T-helper 17 cell (primary cell): Measurements from ENCODE around the gene SCAPER. TPM values are rescaled to one million over a fixed set of nuclear protein-coding genes. Genes with fewer than 3 reads are reported as not detected.

ENCODE experiments used
- ATAC-seq: fragments of 150-1000 bp; cut with Tn5 transposase; 2 replicates; pipeline ENCODE4 v1.10.0; 2021; ENCODE audit warnings: mild to moderate bottlenecking, moderate library complexity
- DNase-seq, 3 donors: peaks; one replicate each; pipeline versions ENCODE4 v3.0.0 to v3.0.0-alpha.2; 2020 to 2021
- H3K9me3 ChIP-seq: one replicate; pipeline ENCODE4 v1.7.0; 2013; ENCODE audit warnings: low read length, mild to moderate bottlenecking; ENCODE audit not compliant: control insufficient read depth, poor library complexity, severe bottlenecking
- H3K27ac Mint-ChIP-seq: one replicate; pipeline ENCODE4 v1.8.0; 2022; ENCODE audit warnings: mild to moderate bottlenecking, moderate library complexity, mixed read lengths
- H3K27me3 Mint-ChIP-seq: one replicate; pipeline ENCODE4 v1.8.0; 2022; ENCODE audit warnings: mixed read lengths
- H3K36me3 Mint-ChIP-seq: one replicate; pipeline ENCODE4 v1.8.0; 2022; ENCODE audit warnings: low read depth, mixed read lengths
- H3K4me1 Mint-ChIP-seq: one replicate; pipeline ENCODE4 v1.8.0; 2022; ENCODE audit warnings: mild to moderate bottlenecking, mixed read lengths
- H3K4me3 Mint-ChIP-seq: one replicate; pipeline ENCODE4 v1.8.0; 2022; ENCODE audit warnings: mild to moderate bottlenecking, moderate library complexity, mixed read lengths
- total RNA-seq, 4 donors: library from RNA in 2 of 4; stranded (reverse) in 2 of 4; gene quantifications; one replicate each; pipeline ENCODE4 v1.2.3 and lab custom pipeline; 2022 to 2026

The SCAPER gene
- total RNA-seq, 2 donors from 2014 or later = 33.7 to 36.6 TPM

GRCh38 chr15:76376029-76376428 lies 529.1 kb downstream of the SCAPER start:
- ATAC-seq = no peak
- Mint-ChIP-seq H3K36me3 (peaks cover 11% of the 10 kb centered on the region), H3K27me3 (no peaks in the 10 kb centered on the region), H3K27ac (no peak overlapping the region), H3K4me1 (peaks cover 5% of the 10 kb centered on the region), H3K4me3 (no peak overlapping the region)
- no peaks in the 10 kb centered on the region for H3K9me3 ChIP-seq
- no peak for DNase-seq

DNA sequence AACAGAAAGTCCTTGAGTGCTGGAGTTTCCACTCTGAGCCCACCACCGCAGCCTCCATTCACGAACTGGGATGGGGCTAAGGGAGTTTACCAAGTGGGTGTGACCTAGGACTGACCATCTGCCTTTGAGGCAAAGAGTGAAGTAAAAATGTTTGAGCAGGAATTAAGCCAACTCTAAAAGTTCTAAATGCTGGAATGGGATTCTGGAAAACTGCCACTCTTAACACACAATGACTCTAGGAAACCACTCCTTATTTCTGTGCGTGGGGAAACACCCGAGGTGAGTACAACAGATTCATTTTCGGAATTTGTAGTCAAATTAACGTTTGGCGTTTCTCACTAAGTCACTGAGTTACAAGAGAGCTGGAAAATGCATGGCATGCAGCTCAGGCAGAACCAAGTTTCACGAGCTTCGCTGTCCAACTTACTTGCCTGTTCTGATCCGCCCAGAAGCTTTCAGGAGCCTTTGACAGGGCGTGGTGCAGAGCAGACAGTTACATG lies 537.0 kb downstream of the SCAPER start:
- Mint-ChIP-seq H3K4me1 (peaks cover 5% of the 10 kb centered on the region), H3K4me3 (no peak overlapping the region), H3K27me3 (no peaks in the 10 kb centered on the region), H3K36me3 (peaks cover 7% of the 10 kb centered on the region), H3K27ac (no peak overlapping the region)
- ATAC-seq (no peak), DNase-seq (no peak)
- no peaks in the 10 kb centered on the region for H3K9me3 ChIP-seq

DNA sequence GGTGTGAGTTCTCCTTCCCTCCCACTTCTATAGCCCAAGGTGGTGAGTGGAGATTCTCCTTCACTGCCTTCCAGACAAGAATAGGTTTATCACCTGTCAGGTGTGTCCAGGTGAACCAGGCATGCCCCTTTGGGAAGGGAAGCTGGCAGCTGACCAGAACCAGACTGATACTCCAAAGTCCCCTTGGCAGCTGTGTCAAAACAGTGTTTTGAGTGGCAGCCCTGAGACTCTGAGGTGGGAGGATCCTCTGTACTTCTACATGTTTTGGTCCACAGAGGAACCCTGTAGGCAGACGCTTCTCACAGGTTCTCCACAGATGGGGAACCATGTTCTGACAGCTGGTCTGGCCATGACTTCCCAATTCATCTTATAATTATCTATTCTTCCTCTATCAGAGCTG lies 538.4 kb downstream of the SCAPER start:
- no peaks in the 10 kb centered on the region for H3K9me3 ChIP-seq
- H3K27me3 Mint-ChIP-seq = no peaks in the 10 kb centered on the region
- H3K4me3 Mint-ChIP-seq = no peak overlapping the region
- no peak for ATAC-seq
- H3K4me1 Mint-ChIP-seq = no peaks in the 10 kb centered on the region
- H3K27ac Mint-ChIP-seq = no peak overlapping the region
- no peak for DNase-seq
- H3K36me3 Mint-ChIP-seq = peaks cover 2% of the 10 kb centered on the region

GRCh38 chr15:76363251-76363650 lies 541.9 kb downstream of the SCAPER start:
- Mint-ChIP-seq H3K27me3 (no peaks in the 10 kb centered on the region), H3K36me3 (peaks cover 2% of the 10 kb centered on the region), H3K4me1 (no peaks in the 10 kb centered on the region), H3K27ac (no peak overlapping the region), H3K4me3 (no peak overlapping the region)
- H3K9me3 ChIP-seq = no peaks in the 10 kb centered on the region
- no peak for ATAC-seq
- DNase-seq = no peak

GRCh38 chr15:76360416-76360815 lies 544.7 kb downstream of the SCAPER start:
- Mint-ChIP-seq H3K27me3 (no peaks in the 10 kb centered on the region), H3K27ac (no peak overlapping the region), H3K4me1 (no peaks in the 10 kb centered on the region), H3K4me3 (no peak overlapping the region), H3K36me3 (peaks cover 5% of the 10 kb centered on the region)
- DNase-seq = no peak
- no peaks in the 10 kb centered on the region for H3K9me3 ChIP-seq
- no peak for ATAC-seq

DNA sequence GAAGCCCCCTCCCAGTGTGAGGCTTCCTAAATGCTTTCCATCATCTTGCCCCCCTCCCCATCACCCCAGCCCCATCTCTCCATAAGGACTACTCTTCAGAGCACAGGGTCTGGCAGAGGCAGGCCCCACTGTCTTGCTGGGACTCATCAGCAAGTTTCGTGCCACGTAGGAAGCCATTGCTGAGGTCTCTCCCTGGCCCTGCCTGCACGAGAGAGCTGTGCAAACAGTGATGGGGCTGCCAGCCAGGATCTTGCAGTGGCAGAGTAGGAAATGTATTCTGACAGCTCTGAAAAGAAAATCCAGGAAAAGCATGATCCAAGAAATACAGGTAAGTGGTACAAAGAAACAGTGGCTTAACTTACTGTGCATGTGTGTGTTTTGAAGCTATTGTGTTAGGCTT lies 546.0 kb downstream of the SCAPER start:
- no peaks in the 10 kb centered on the region for H3K4me1 Mint-ChIP-seq
- no peak overlapping the region for H3K27ac Mint-ChIP-seq
- ATAC-seq = no peak
- DNase-seq = no peak
- H3K27me3 Mint-ChIP-seq = no peaks in the 10 kb centered on the region
- peaks cover 4% of the 10 kb centered on the region for H3K36me3 Mint-ChIP-seq
- H3K4me3 Mint-ChIP-seq = no peak overlapping the region
- H3K9me3 ChIP-seq = no peaks in the 10 kb centered on the region

GRCh38 chr15:76358453-76358852 lies 546.7 kb downstream of the SCAPER start:
- DNase-seq = no peak
- no peaks in the 10 kb centered on the region for H3K9me3 ChIP-seq
- H3K4me1 Mint-ChIP-seq = no peaks in the 10 kb centered on the region
- no peak for ATAC-seq
- H3K27ac Mint-ChIP-seq = no peak overlapping the region
- peaks cover 3% of the 10 kb centered on the region for H3K36me3 Mint-ChIP-seq
- no peak overlapping the region for H3K4me3 Mint-ChIP-seq
- no peaks in the 10 kb centered on the region for H3K27me3 Mint-ChIP-seq

DNA sequence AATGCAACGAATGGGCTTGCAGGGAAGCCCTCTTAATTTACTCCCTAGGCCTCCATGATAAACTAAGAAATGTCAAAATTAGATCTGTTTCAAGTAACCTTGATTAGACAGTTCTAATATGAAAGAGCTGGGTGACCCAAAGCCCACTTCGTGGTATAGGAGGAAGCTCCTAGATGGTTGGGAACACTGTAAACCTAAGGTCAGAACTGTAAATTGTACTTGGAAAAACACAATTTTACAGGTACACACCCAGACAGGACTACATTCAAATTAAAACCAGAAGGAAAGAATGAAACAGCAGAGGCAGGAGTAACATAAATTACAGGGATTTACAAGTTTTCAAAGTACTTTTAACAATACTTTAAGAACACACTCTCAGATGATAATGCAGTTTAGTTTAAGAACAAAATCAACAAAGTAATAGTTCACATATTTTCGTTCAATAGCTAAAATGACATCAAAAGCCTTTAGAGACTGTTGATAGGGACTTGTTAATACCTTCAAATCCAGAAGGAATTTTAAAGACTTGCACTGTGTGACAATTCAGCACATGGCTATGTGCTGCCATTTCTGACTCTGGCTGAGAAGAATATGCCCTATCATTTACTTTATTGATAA lies 550.2 kb downstream of the SCAPER start:
- Mint-ChIP-seq H3K4me3 (no peak overlapping the region), H3K36me3 (peaks cover 3% of the 10 kb centered on the region), H3K4me1 (no peaks in the 10 kb centered on the region), H3K27ac (no peak overlapping the region), H3K27me3 (no peaks in the 10 kb centered on the region)
- no peak for ATAC-seq
- H3K9me3 ChIP-seq = no peaks in the 10 kb centered on the region
- DNase-seq = no peak

GRCh38 chr15:76353903-76354302 lies 551.2 kb downstream of the SCAPER start:
- Mint-ChIP-seq H3K4me3 (no peak overlapping the region), H3K27ac (no peak overlapping the region), H3K27me3 (no peaks in the 10 kb centered on the region), H3K4me1 (no peaks in the 10 kb centered on the region), H3K36me3 (peaks cover 3% of the 10 kb centered on the region)
- DNase-seq = no peak
- no peaks in the 10 kb centered on the region for H3K9me3 ChIP-seq
- no peak for ATAC-seq

DNA sequence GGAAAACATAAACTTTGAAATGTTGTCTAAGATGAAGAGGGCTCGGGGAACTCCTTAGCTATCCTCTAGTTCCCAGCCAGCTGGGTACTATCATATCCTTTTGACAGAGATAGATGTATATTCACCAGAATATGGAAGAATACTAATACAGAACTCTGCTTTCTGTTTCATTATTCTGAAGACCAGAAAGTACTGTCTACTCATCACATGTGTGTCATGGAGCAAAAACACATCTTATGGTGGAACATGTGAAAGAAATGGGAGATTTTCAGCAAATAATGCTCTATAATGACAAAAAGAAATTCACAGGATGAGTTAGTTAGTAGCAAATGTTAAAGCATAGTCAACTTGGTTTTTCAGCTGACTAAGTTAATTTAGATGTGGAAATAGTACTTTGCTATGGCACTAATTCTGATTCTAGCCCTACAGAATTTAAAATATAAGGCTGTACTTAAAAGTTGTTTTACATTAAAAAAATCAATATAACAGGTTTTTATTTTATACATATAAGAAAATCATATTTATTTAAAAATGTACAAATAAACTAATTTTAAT lies 552.0 kb downstream of the SCAPER start:
- DNase-seq (no peak), ATAC-seq (no peak)
- peaks cover 3% of the 10 kb centered on the region for H3K36me3 Mint-ChIP-seq
- no peak overlapping the region for H3K4me3 Mint-ChIP-seq
- H3K27ac Mint-ChIP-seq = no peak overlapping the region
- no peaks in the 10 kb centered on the region for H3K4me1 Mint-ChIP-seq
- no peaks in the 10 kb centered on the region for H3K9me3 ChIP-seq
- peaks cover 2% of the 10 kb centered on the region for H3K27me3 Mint-ChIP-seq

- H3K9me3 ChIP-seq = no peaks in the 10 kb centered on the region
- no peak for ATAC-seq
- DNase-seq = no peak
- Mint-ChIP-seq H3K27me3 (peaks cover 26% of the 10 kb centered on the region), H3K36me3 (peaks cover 10% of the 10 kb centered on the region), H3K27ac (no peak overlapping the region), H3K4me1 (peaks cover 5% of the 10 kb centered on the region), H3K4me3 (no peak overlapping the region)
These were observed 555.7 kb downstream of the SCAPER start for GRCh38 chr15:76349301-76350070.

- ATAC-seq = no peak
- H3K27ac Mint-ChIP-seq = no peak overlapping the region
- DNase-seq = no peak
- peaks cover 11% of the 10 kb centered on the region for H3K4me1 Mint-ChIP-seq
- H3K27me3 Mint-ChIP-seq = peaks cover 39% of the 10 kb centered on the region
- peaks cover 10% of the 10 kb centered on the region for H3K36me3 Mint-ChIP-seq
- peak overlapping the region; percentile 36 for H3K4me3 Mint-ChIP-seq
- H3K9me3 ChIP-seq = no peaks in the 10 kb centered on the region
These were observed 557.6 kb downstream of the SCAPER start for GRCh38 chr15:76347482-76348055.

DNA sequence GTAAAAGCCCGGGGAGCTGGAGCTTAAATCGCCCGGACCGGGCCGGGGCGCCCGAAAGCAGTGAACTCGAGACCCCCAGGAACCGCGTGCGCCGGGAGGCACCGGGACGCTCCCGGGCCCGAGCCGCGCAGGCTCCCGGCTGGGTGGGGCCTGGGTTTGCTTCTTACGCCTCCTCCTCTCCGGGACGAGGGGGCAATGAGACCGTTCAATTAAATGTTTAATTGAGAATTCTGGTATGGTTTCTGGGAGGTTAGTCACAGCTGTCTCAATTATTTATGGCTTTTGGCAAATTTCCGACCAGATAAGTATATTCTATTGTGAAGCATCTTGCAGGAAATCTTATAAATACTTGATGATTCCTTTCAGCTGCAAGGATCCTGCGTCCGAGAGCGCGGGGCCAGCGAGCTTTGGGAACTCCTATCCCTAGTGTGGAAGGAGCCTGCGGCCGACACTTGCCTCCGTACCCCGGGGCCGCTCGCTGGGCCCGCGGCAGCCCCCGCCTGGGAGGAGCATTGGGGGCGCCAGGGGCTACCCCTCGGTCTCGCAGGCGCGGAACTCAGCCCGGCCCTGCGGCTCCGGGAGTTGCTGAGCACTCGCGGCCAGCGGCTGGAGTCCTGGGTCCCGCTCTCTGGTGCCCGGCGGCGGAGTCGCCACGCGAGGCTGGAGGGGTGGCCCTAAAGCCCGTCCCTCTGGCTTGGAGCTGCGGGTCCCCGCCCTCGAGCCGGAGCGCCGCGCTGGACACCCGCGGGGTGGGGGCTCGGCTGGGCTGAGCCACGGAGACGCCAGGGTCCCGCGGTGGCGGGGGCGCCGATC lies 558.3 kb downstream of the SCAPER start:
- H3K4me1 Mint-ChIP-seq = peaks cover 12% of the 10 kb centered on the region
- peaks cover 10% of the 10 kb centered on the region for H3K36me3 Mint-ChIP-seq
- peak; percentile 8 for ATAC-seq
- peaks cover 43% of the 10 kb centered on the region for H3K27me3 Mint-ChIP-seq
- no peak for DNase-seq
- H3K9me3 ChIP-seq = no peaks in the 10 kb centered on the region
- H3K27ac Mint-ChIP-seq = no peak overlapping the region
- H3K4me3 Mint-ChIP-seq = peak overlapping the region; percentile 41
